Non-pigmented ciliary epithelial cell (primary cell): Measurements from ENCODE around the gene OASL.

Experiments
- DNase-seq: peaks from one replicate; pipeline ENCODE4 v3.0.0-alpha.2; 2010; ENCODE audit warnings: low read depth

OASL gene

DNA sequence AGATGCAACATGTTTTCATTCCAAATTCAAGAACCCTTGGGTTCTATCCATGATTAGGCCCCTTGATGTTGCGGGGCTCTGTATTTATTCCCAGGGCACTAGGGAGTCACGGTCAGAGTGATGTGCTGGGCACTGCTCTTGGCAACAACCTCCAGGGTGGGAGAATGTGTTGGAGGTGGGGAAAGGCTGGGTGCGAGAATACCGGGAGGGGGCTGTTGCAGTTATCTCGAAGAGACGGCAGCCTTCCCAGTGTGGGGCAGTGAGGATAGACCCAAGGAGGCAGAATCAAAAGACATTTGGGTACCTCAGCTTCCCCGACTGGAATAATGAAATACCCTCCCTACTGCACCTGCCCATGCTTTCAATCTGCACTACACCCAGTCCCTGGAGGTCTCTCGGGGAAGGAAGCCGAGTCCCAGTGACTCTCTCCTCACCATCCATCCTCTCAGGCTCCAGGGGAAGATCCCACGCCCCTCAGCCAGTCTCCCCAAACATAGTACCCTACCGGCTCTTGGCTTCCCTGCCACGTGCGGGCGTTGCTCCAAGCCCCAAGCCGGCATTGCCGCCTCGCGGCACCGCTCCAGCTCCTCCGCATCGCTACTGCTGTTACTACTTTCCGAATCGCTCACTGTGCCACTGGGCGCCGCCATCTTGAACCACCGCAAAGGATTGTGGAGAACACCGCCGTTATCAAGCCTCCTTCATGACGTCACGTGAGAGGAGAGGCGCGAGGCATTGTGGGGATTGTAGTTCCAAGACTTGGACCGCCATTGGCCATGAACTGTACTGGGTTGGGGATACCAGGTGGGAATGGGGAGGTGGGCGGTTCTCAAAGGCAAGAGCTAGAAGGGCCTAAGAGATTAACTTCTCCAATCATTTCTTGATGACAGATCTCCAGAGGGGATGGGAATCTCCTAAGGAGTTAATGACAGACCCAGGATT is 22.9 kb downstream of the OASL start, which contains the start of gene C12orf43:
Gene C12orf43 (minus strand): TSS at position 663 of the 942 bp plus-strand sequence. CDS start 13 bp downstream, at position 650.
- DNase-seq = peak; percentile 63

DNA sequence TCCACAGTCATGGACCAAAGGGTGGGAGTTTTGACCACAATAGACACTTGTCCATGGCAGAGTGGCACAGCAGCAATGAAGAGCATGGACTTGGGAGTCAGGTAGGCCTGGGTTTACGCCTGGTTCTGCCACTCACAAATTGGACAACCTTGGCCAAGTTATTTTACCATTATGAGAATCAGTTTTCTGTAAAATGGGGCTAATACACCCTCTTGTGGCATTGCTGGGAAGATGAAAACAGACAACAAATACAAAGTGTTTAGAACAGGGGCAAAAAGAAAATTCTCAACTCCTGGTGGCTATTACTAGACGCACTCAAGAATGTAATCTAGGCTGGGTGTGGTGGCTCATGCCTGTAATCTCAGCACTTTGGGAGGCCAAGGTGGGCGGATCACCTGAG is 25.3 kb downstream of the OASL start:
- no peak for DNase-seq

DNA sequence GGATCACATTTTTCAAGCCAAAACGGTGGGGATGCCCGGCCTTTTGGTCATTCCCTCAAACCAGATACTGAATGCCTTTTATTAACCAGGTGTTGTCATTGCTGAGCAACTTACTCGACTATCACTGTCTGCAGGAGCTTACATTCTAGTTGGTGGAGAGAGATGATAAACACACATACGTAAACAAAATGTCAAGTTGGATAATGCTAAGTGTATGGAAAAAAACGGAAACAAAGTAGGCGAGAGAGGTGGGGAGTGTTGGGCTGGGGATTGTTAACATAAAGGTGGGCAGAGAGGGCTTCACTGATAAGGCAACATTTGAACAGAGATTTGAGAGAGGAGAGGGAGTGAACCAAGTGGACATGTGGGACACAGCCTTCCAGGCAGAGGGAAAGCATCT is 27.2 kb downstream of the OASL start:
- DNase-seq = no peak

DNA sequence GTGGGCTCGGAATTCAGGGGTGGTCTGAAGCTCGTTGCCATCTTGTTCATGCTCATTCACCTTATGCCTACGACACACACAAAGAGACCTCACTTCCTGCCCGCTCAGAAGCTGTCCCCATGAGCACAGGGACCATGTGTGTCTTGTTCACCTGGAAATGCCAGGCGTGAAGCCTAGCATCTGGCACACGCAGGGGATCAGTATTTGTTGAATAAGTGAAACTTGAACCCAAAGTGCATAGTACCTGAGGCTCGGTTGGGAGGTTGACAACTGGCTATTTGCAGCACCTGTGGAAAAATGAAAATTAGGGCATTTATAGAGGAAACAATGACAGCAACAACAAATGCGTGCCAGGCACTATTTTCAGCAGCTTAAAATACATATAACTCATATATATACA is 28.2 kb downstream of the OASL start:
- no peak for DNase-seq

DNA sequence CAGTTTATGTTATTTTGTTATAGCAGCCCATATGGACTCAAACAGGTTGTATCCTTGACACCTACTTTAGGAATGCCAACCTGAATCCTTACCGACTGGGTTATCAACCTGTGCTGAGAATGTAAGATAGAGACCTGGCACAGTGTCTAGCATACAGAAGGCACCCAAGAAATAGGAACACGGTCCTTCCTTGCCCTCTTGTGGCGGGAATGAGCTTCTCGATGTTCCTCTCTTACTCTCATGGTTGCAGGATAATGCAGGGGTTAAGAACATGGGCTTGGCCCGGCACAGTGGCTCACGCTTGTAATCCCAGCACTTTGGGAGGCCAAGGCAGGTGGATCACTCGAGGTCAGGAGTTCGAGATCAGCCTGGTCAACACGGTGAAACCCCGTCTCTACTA is 29.3 kb downstream of the OASL start:
- DNase-seq = peak; percentile 9

DNA sequence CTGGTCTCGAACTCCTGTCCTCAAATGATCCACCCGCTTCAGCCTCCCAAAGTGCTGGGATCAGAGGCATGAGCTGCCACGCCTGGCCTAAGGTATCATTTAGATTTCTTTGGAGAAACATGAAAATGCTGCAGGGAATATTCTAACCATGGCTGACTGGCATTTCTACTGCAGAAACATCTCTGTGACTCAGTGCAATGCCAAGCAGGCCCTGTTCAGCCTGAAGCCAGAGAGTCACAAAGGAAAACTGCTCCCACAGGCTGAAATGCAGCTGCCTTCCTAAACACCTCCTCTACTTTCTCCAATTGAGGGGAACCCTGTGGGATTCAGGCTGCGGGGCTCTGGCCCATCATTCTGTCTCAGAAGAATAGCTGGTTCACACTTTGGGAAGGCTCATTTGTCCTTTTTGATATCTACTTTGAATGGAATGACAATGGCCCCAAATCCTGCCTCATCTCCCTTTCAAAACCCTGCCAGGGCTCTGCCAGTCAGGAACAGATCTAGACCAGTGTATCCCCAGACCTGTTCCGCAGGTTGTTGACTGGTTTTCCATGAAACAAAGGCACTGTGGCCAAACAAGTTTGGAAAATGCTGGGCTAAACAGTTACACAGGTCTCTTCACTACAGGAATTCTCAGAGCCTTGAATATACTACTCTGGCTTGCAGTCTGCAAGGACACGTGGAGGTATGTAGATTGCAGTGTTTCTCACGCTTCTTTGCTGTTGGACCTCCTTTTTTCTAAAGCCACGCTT is 30.5 kb downstream of the OASL start:
- no peak for DNase-seq

DNA sequence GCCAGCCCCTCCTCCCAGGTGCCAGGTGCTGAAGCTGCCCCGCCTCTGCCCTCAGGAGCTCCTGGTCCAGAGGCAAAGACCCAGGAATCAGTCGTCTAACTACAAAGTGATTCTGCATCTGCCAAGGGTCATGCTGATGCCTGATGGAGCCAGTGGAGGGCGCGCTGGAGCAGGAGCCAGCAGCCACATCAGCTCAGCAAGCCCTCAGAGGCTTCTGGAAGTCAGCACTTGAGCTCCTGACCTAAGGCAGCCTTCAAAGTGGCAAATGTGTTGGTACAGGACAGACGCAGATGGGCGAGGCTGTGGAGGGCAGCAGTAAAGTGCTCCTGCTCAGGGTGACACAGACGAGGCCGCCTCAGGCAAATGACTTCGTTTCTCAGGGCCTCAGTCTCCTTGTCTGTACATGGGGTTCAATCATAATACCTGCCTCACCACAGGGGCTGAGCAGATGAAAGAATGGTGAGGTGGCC is 33.7 kb downstream of the OASL start:
- DNase-seq = peak; percentile 5

DNA sequence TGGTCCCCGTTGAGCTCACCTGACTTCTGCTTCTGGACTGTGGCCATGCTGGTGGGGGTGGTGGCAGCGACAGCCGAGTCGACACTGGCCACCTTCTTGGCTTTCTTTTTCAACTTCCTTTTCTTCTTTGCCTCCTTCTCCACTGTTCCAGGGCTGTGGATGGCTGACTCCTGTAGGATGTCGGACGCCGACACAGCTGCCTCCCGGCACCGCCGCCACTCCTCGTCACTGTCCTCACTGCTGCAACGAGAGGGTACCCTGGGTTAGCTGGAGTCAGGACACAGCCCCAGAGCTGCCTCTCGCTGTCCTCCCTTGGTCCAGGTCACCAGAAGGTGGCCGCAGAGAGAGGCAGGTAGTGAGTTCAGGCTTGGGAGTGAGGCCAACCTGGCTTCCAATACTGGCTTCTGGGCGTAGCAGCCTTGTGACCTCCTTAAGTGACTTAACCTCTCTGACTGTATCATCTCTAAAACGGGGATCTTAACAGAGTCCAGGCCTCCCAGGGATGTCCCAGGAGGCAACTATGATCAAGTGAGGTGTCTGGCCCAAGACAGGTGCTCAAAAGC is 34.7 kb downstream of the OASL start:
- no peak for DNase-seq

DNA sequence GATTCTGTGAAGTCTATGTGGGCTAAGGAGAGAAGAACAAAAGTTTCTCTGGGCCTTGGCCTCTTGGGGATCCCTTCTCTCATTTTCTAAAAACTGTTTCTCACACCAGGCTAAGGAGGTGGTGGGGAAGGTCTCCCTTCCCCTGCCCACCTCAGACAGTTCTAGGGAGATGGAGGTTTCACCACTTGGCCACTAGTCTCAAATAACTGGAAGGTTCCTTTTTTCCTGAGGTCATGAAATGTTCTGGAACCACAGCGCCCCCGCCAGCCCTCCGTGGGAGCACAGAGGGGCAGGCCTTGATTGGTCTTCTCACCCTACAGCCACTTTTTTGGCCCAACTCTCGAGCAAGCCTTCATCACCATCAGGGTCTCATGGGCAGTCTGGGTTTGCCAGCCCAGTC is 35.4 kb downstream of the OASL start:
- DNase-seq = no peak

DNA sequence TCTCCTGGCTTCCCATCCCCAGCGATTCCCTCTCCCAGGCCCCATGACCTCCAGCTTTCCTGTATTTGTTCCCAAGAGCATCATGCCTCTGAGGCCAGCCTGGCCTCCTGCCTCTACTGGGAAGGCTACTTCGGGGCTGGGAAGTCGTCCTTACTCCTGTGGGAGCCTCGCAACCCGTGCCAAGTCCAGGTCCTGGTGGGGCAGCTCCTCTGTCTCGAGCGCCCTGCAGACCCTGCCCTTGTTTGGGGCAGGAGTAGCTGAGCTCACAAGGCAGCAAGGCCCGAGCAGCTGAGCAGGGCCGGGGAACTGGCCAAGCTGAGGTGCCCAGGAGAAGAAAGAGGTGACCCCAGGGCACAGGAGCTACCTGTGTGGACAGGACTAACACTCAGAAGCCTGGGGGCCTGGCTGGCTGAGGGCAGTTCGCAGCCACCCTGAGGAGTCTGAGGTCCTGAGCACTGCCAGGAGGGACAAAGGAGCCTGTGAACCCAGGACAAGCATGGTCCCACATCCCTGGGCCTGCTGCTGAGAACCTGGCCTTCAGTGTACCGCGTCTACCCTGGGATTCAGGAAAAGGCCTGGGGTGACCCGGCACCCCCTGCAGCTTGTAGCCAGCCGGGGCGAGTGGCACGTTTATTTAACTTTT is 37.1 kb downstream of the OASL start:
- no peak for DNase-seq

DNA sequence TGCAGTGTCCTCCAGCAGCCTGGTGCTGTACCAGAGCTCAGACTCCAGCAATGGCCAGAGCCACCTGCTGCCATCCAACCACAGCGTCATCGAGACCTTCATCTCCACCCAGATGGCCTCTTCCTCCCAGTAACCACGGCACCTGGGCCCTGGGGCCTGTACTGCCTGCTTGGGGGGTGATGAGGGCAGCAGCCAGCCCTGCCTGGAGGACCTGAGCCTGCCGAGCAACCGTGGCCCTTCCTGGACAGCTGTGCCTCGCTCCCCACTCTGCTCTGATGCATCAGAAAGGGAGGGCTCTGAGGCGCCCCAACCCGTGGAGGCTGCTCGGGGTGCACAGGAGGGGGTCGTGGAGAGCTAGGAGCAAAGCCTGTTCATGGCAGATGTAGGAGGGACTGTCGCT is 38.0 kb downstream of the OASL start:
- DNase-seq = no peak

DNA sequence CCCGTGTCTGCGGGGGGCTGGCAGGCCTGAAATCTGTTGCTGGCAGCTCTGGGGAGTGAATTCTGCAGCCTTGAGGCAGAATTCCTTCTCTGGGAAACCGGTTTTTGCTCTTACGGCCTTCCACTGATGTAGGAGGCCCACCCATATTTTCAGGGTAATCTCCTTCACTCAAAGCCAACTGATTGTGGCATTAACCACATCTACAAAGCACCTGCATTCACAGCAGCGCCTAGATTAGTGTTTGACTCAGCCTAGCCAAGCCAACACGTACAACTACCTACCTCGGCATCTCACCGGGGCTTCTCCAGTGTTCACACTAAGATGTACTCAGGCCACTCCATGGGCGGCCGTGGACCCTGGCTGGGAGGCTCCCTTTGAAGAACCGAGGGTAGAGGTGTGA is 38.5 kb downstream of the OASL start:
- no peak for DNase-seq

DNA sequence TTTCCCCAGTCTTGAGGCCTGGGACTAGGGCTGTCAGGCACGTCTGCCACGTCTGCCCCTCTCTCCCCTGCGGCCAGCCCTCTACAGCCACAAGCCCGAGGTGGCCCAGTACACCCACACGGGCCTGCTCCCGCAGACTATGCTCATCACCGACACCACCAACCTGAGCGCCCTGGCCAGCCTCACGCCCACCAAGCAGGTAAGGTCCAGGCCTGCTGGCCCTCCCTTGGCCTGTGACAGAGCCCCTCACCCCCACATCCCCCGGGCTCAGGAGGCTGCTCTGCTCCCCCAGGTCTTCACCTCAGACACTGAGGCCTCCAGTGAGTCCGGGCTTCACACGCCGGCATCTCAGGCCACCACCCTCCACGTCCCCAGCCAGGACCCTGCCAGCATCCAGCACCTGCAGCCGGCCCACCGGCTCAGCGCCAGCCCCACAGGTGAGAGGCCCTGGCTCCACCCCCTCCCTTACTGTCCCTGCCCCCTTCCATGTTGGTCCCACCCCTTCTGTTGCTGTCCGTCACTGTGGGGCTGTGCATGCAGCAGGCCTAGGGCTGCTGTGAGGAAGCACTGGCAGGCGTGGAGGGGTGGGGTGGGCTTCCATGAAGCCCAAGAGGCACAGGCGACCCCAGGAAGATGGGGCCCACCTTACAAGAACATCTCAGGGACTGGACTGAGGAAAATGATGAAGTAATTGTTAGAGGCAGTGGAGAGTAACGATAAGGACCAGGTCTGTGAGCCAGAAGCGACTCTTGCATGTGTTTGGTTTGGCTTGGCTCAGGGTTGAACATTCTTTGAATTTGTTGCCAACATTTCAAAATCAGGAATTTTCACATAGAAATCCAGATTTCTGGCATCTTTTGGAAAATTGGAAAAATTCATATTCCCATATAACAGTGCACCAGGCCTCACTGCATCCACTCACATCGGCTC is 39.6 kb downstream of the OASL start:
- DNase-seq = no peak

DNA sequence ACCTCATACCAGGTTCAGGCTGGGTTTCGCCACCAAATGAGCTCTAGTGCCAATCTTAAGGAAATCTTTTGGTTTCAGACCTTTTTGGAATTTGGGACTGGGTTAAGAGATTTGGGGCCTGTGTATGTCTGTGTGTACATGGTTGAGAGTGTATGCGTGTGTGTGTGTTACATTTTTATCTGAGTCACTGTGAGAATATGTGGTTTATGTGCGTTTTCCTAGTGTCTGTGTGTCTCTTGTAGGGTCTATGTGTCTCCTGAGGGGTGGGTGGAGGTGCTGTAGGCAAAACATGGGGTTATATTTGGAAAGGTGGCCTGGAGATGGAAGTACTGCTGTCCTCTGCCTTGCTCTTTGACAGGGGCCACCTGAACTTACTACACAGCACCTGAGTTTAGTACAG is 40.6 kb downstream of the OASL start:
- no peak for DNase-seq

DNA sequence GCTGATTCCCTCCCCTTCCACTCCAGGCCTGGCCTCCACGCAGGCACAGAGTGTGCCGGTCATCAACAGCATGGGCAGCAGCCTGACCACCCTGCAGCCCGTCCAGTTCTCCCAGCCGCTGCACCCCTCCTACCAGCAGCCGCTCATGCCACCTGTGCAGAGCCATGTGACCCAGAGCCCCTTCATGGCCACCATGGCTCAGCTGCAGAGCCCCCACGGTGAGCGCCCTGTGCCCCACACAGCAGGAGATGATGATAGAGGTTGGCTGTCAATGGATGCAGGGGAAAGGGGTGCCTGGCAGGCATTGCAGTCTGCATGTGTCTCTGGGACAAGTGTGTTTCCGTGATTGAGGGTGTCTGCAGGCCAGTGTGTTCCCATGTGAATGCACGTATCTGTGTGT is 41.6 kb downstream of the OASL start:
- DNase-seq = no peak

DNA sequence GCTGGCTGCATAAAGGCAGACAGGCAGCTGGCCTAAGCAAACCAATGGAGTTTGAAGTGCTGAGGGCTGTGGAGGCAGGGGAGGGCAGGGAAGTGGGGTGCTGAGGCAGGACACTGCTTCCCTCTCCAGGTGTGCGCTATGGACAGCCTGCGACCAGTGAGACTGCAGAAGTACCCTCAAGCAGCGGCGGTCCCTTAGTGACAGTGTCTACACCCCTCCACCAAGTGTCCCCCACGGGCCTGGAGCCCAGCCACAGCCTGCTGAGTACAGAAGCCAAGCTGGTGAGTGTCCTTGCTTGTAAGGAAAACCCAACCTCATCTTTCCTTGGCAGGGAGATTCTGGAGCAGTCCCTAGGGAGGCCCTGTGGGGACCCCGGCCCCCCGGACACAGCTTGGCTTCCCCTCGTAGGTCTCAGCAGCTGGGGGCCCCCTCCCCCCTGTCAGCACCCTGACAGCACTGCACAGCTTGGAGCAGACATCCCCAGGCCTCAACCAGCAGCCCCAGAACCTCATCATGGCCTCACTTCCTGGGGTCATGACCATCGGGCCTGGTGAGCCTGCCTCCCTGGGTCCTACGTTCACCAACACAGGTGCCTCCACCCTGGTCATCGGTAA is 42.8 kb downstream of the OASL start:
- DNase-seq = no peak

DNA sequence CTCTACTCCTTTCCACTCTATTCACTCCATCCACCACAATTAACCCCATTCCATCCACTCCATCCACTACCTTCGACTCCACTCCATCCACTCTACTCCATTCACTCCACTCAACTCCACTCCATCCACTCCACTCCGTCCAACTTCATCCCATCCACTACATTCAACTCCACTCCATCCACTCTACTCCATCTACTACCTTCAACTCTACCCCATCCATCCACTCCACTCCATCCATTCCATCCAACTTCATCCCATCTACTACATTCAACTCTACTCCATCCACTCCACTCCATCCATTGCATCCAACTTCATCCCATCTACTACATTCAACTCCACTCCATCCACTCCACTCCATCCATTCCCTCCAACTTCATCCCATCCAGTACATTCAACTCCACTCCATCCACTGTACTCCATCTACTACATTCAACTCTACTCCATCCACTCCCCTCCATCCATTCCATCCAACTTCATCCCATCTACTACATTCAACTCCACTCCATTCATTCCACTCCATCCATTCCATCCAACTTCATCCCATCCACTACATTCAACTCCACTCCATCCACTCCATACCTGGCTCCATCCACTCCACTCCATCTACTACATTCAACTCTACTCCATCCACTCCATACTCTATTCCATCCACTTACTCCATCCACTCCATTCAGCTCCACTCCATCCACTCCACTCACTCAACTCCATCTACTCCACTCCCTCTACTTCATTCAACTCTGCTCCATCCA is 44.3 kb downstream of the OASL start:
- DNase-seq = no peak

DNA sequence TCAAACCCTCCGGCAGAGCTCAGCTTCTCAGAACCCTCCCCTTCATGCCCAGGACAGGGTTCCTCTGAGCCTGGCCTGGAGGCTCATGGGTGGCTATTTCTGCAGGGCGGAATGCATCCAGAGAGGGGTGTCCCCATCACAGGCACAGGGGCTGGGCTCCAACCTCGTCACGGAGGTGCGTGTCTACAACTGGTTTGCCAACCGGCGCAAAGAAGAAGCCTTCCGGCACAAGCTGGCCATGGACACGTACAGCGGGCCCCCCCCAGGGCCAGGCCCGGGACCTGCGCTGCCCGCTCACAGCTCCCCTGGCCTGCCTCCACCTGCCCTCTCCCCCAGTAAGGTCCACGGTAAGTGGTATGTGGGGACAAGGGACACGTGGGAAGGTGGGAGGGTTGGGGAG is 45.0 kb downstream of the OASL start:
- DNase-seq = no peak

DNA sequence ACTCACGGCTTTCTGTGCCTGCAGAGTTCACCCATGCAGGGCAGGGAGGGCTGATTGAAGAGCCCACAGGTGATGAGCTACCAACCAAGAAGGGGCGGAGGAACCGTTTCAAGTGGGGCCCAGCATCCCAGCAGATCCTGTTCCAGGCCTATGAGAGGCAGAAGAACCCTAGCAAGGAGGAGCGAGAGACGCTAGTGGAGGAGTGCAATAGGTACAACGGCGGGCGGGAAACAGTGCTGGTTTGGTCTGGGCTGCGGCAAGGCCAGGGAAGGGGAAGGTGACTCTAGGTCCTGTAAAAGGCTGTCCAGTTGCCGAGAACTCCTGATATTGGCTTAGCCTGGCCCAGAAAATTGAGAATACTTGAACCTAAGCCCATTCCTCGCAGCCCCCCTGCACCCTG is 45.5 kb downstream of the OASL start:
- DNase-seq = no peak

DNA sequence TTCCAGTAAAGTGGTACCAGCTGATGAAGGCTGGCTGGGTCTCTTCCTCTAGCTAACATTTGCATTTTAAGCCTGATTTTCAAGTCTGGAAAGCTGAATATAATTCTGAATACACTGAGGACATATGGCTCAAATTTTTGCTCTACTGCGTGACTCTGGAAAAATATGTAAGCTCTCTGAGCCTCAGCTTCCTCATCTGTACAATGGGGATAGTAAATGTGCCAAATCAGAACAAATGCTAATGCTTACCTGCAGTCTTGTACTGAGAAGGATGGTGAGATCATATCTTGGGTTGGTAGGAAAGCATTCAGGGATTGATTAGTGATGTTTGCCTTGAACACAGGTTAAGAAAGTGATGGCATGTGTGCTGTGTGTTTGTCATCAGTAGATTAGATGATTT is 46.1 kb downstream of the OASL start:
- DNase-seq = no peak
